Endothelial cell of umbilical vein (primary cell): Measurements from ENCODE around the gene GABARAP. TPM values are rescaled to one million over a fixed set of nuclear protein-coding genes. Genes with fewer than 3 reads are reported as not detected.

ENCODE experiments used
- BruUV-seq: library from RNA; stranded (reverse); fragments of 400-500 nt; replicated peaks from 2 replicates; lab custom pipeline; 2021; lab: Mats Ljungman, UMichigan
- CTCF ChIA-PET: fragments of 300-600, 350-600 bp; sonication (Branson Sonifier 250); formaldehyde crosslinking; loops from one replicate; lab custom pipeline; 2021; ENCODE audit warnings: antibody characterized with exemption, inconsistent platforms; lab: Charles Lee
- POLR2A ChIA-PET: fragments of 300-600, 350-600 bp; sonication (Branson Sonifier 250); formaldehyde crosslinking; loops from one replicate; lab custom pipeline; 2021; ENCODE audit warnings: antibody characterized with exemption, inconsistent platforms; lab: Charles Lee
- DNase-seq: peaks from one replicate; pipeline ENCODE4 v3.0.0-alpha.2; 2011; ENCODE audit warnings: low read depth, low spot score
- FAIRE-seq: peaks from 2 replicates; lab custom pipeline; 2011; peaks lifted over from hg19 to GRCh38; lab: Jason Lieb, UNC
- H2AFZ ChIP-seq: 2 replicates; pipeline ENCODE4 v1.6.0; 2012; ENCODE audit warnings: low read depth, low read length, control low read depth, inconsistent platforms
- H3K27ac ChIP-seq: 2 replicates; pipeline ENCODE4 v1.5.1; 2011; ENCODE audit warnings: low read depth, mild to moderate bottlenecking, control low read depth, low read length, moderate library complexity; ENCODE audit not compliant: insufficient read depth
- H3K27me3 ChIP-seq, 2 experiments: 2 replicates each; pipeline versions ENCODE4 v1.6.0 to v1.6.1; 2011; ENCODE audit warnings: low read length in 2 of 2, mixed read lengths in 1 of 2; ENCODE audit not compliant: control insufficient read depth in 2 of 2, insufficient read depth in 2 of 2
- H3K36me3 ChIP-seq, 2 experiments: 2 replicates in 1 of 2; 3 replicates in 1 of 2; pipeline ENCODE4 v1.5.1; 2011; ENCODE audit warnings: low read length in 2 of 2, mild to moderate bottlenecking in 1 of 2, moderate library complexity in 1 of 2; ENCODE audit not compliant: control insufficient read depth in 2 of 2, insufficient read depth in 2 of 2; ENCODE audit errors: extremely low read depth in 1 of 2
- H3K4me1 ChIP-seq: 3 replicates; pipeline ENCODE4 v1.5.1; 2011; ENCODE audit warnings: mild to moderate bottlenecking, low read length; ENCODE audit not compliant: control insufficient read depth, insufficient read depth; ENCODE audit errors: extremely low read depth
- H3K4me2 ChIP-seq: 2 replicates; pipeline ENCODE4 v1.6.1; 2011; ENCODE audit warnings: low read length, control low read depth, mixed read lengths; ENCODE audit not compliant: insufficient read depth
- H3K4me3 ChIP-seq, 3 experiments: fragments of 200-600 bp in 1 of 3; sonication (generic), shearing (Covaris generic) in 1 of 3; replicated peaks in 1 of 3; 2 replicates each; pipeline ENCODE4 v1.5.1; 2011 to 2016; ENCODE audit warnings: control low read depth in 3 of 3, low read length in 3 of 3, mild to moderate bottlenecking in 2 of 3, inconsistent platforms in 1 of 3, low read depth in 1 of 3, moderate library complexity in 1 of 3; ENCODE audit not compliant: insufficient read depth in 1 of 3
- H3K79me2 ChIP-seq: 2 replicates; pipeline ENCODE4 v1.6.0; 2012; ENCODE audit warnings: low read length, inconsistent platforms; ENCODE audit not compliant: control insufficient read depth, insufficient read depth
- H3K9ac ChIP-seq: replicated peaks from 2 replicates; pipeline ENCODE3; 2011; ENCODE audit warnings: low read length, control low read depth; ENCODE audit not compliant: insufficient read depth; ENCODE audit errors: extremely low read depth
- H3K9me1 ChIP-seq: replicated peaks from 3 replicates; pipeline ENCODE4 v1.6.0; 2011; ENCODE audit warnings: mild to moderate bottlenecking, low read length; ENCODE audit not compliant: control insufficient read depth, insufficient read depth; ENCODE audit errors: extremely low read depth
- H3K9me3 ChIP-seq: replicated peaks from 2 replicates; pipeline ENCODE4 v1.5.1; 2012; ENCODE audit warnings: low read length, inconsistent platforms; ENCODE audit not compliant: control insufficient read depth, insufficient read depth
- H4K20me1 ChIP-seq: replicated peaks from 2 replicates; pipeline ENCODE3; 2011; ENCODE audit warnings: mild to moderate bottlenecking, low read length; ENCODE audit not compliant: control insufficient read depth, insufficient read depth; ENCODE audit errors: extremely low read depth
- CTCF ChIP-seq, 2 donors: IDR thresholded peaks; 1 replicate in 1 of 2; 2 replicates in 1 of 2; pipeline ENCODE4 v1.5.1; 2011; ENCODE audit warnings: low read length in 2 of 2, mild to moderate bottlenecking in 2 of 2, moderate library complexity in 2 of 2, control low read depth in 1 of 2, inconsistent platforms in 1 of 2, low read depth in 1 of 2; ENCODE audit not compliant: insufficient read depth in 1 of 2; ENCODE audit errors: extremely low read depth in 1 of 2
- EZH2 ChIP-seq: IDR thresholded peaks from 2 replicates; pipeline ENCODE4 v1.6.1; 2012; ENCODE audit warnings: borderline replicate concordance, low read depth, mild to moderate bottlenecking, moderate library complexity, low read length, inconsistent platforms; ENCODE audit not compliant: severe bottlenecking
- FOS ChIP-seq: IDR thresholded peaks from 2 replicates; pipeline ENCODE4 v1.6.1; 2011; ENCODE audit warnings: mild to moderate bottlenecking, low read length, moderate library complexity, borderline replicate concordance; ENCODE audit not compliant: insufficient read depth
- GATA2 ChIP-seq: IDR thresholded peaks from 2 replicates; pipeline ENCODE4 v1.7.0; 2011; ENCODE audit warnings: low read depth, mild to moderate bottlenecking, moderate library complexity, mixed read lengths, low read length; ENCODE audit not compliant: insufficient read length, insufficient read depth
- JUN ChIP-seq: IDR thresholded peaks from 2 replicates; pipeline ENCODE4 v1.6.1; 2011; ENCODE audit warnings: borderline replicate concordance, low read depth; ENCODE audit not compliant: insufficient read length, insufficient read depth
- MAX ChIP-seq: IDR thresholded peaks from 2 replicates; pipeline ENCODE4 v1.6.1; 2011; ENCODE audit not compliant: insufficient read depth, insufficient read length
- MYC ChIP-seq: IDR thresholded peaks from one replicate; pipeline ENCODE4 v1.6.1; 2011; ENCODE audit warnings: mild to moderate bottlenecking, low read depth, low read length
- POLR2A ChIP-seq: IDR thresholded peaks from 2 replicates; pipeline ENCODE4 v1.6.1; 2012; ENCODE audit warnings: low read depth, mild to moderate bottlenecking, control low read depth, low read length
- POLR2AphosphoS5 ChIP-seq: IDR thresholded peaks from 2 replicates; pipeline ENCODE4 v1.6.1; 2012; ENCODE audit warnings: low read depth, mild to moderate bottlenecking, control low read depth, low read length, moderate library complexity; ENCODE audit not compliant: insufficient read depth
- dilution Hi-C: fragments of 300-500 bp; cut with MboI; formaldehyde crosslinking; loops from one replicate; pipeline ENCODE4 v1.15.0; 2019; ENCODE audit warnings: low sequenced_read_pairs; ENCODE audit not compliant: extremely low pct_ligation_motif_present
- intact Hi-C: fragments of 100-400 bp; cut with micrococcal nuclease; formaldehyde crosslinking; loops from one replicate; pipeline ENCODE4 v1.10.0; 2022
- polyA plus RNA-seq, 4 experiments: library from polyadenylated mRNA; depleted of rRNA in 3 of 4; stranded (reverse) in 3 of 4; unstranded in 1 of 4; fragments of >200 nt; gene quantifications; 2 replicates each; pipeline versions ENCODE4 v1.2.1 to v1.2.3, GENCODE V29; 2011 to 2012; ENCODE audit warnings: missing spikeins in 1 of 4
- total RNA-seq: library from RNA; stranded (reverse); gene quantifications from 2 replicates; pipeline ENCODE4 v1.2.3, GENCODE V29; 2021

GABARAP gene
- total and polyA plus RNA-seq, 2 donors (not counting 3 experiments of a cell fraction or from before 2014, with no cell fraction given) = 401 to 882 TPM

- DNase-seq (no peak), FAIRE-seq (no peak)
- Histone ChIP-seq H3K79me2 (no peaks in the 10 kb centered on the region), H3K36me3 (peaks cover 2 to 31% of the 10 kb centered on the region in 2 experiments), H3K9me3 (no peaks in the 10 kb centered on the region), H3K4me1 (no peaks in the 10 kb centered on the region), H3K9me1 (no peaks in the 10 kb centered on the region), H4K20me1 (no peaks in the 10 kb centered on the region), H3K27me3 (no peaks in the 10 kb centered on the region), H3K9ac (no peak overlapping the region), H2AFZ (no peak overlapping the region), H3K4me2 (no peak overlapping the region), H3K27ac (no peak overlapping the region), H3K4me3 (no peak overlapping the region)
- intact Hi-C loops (no loop called here), dilution Hi-C loops (no loop called here)
- ChIA-PET CTCF (no interaction called here), POLR2A (no interaction called here)
- TF ChIP-seq POLR2A (no peak), MYC (no peak), JUN (no peak), MAX (no peak), GATA2 (no peak), POLR2AphosphoS5 (no peak), EZH2 (no peak), FOS (no peak), CTCF (IDR thresholded peaks at IDR 0.05; ENCODE audit: extremely low read depth in 1 of 2, insufficient read depth in 1 of 2, low read depth in 1 of 2, low read length in 2 of 2) (no peak)
- BruUV-seq = no TSS peak
Measured at GRCh38 chr17:7195971-7196370, 46.3 kb downstream of the GABARAP start.
